ENCODE data around the gene USP31.

The USP31 gene

DNA sequence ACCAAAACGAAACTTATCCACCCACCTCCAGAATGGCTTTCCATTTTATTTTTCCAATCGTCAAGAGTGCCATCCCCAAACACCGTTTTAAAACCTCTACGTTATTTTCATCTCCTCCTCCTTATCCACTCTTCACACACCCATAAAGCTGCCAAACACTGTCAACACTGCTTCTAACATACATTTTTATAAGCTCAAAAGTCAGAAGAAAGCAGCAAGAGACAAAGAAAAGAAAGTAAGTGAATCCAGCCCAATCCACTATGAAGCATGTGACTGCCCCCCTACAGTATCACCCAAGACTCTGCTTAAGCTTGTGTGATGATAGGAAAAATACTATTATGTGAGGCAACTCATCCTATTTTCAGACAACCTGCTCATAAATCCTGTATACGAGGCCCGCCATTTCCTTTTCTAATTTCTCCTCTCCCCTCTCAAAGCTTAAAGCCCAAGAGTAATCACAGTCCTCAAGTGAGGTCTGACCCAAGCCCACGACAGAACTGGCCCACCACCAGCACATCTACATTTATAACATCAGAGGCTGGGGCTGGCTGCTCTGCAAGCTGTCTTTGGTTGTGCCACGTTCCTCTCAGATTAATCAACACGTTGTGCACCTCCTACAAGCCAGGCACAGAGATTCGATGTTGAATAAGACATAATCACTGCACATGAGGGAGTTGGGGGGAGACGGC is 16.3 kb downstream of the USP31 start:
- H3K4me3 ChIP-seq (ENCODE audit: low read depth, low read length), result no peak overlapping the region

DNA sequence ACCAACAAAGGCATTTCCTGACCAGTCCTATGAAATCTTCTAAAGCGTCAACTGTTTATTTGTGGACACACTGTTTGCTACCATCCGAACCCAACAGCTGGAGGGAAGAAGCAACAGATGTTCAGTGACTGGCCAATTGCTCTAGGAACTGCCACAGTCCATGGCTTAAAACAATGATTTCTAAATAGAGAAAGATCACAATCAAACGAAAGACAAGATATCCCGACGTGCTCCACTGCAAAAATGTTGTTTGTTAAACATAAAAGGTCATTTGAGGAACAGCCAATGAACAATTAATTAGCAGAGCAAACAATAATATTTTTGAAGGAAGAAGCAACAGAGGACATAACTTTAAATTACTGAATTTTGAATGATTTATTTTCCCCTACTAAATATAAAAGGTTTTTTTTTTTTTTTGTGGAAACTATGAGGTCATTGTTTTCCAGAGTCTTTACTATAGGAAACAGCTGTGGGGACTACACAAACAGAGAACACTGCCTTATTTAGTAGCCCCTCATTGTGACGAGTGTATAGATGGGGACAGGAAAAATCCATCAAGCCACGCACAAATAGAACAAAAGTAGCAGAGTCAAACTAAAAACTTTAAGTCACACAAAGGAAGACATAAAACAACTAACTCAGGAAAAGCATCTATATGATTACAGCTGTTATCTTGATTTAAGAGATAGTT is 17.2 kb downstream of the USP31 start:
- no peak overlapping the region for H3K4me3 ChIP-seq (ENCODE audit: low read depth, low read length)

DNA sequence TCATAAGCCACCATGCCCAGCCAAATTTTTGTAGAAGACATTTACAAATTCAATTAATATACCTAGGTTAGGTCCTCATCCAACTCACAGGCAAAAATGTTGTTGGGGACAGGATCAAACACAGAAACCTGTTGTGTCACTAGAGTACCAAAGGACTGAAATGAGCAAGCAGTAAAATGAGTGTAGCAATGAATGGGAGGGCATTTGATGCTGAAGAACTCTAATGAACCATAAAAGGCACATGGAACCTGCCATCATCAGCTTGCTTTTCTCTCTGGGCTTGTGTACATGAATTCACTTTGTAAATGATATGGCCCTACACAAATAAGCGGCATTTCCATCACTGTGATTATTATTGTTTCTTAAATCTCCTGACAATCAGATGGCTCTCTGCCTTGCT is 17.8 kb downstream of the USP31 start:
- no peak overlapping the region for H3K4me3 ChIP-seq (ENCODE audit: low read depth, low read length)

- H3K4me3 ChIP-seq (ENCODE audit: low read depth, low read length), result no peak overlapping the region
Measured at GRCh38 chr16:23131036-23131435, 18.2 kb downstream of the USP31 start.

DNA sequence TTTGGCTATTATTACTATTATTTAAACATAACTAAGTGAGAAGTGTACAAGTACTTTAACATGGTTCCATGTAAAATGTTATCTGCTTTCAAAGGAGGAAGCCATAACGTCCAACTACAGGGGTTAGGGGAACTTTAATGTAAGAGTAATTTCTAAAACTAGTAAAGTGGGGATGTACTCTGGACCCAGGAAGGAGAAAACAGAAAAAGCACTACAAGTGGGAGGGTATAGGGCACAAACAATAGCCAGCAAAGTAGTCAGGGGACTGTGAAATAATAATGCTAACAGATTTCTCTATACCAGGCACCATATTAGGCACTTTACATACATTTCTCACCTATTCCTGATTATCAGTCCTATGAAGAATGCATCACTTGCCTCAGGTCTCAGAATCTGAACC is 19.6 kb downstream of the USP31 start:
- H3K4me3 ChIP-seq (ENCODE audit: low read depth, low read length), result no peak overlapping the region

- no peak overlapping the region for H3K4me3 ChIP-seq (ENCODE audit: low read depth, low read length)
Measured at GRCh38 chr16:23128056-23128455, 21.2 kb downstream of the USP31 start.

- H3K4me3 ChIP-seq (ENCODE audit: low read depth, low read length), result no peak overlapping the region
Measured at GRCh38 chr16:23125277-23125676, 24.0 kb downstream of the USP31 start.

GRCh38 chr16:23124315-23124714 is 24.9 kb downstream of the USP31 start:
- no peak overlapping the region for H3K4me3 ChIP-seq (ENCODE audit: low read depth, low read length)

GRCh38 chr16:23122144-23122543 is 27.1 kb downstream of the USP31 start:
- H3K4me3 ChIP-seq (ENCODE audit: low read depth, low read length), result no peak overlapping the region

DNA sequence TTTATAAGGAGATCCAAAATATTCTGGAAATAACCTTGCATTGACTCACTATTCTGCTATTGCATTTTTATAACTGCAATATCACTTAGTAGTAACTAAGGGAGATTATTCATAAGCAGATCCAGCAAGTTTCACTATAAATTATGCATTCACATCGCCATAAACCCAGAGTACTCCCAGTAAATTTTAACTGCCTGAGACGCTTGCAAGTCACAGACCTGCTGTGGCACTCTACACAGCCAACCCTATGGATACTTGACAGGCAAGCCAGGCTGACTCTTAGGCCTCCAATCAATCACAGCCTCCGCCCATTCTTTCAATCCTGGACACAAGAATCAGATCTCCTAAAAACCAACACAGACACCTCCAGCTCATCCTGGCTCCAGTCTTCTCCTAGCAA is 28.2 kb downstream of the USP31 start:
- no peak overlapping the region for H3K4me3 ChIP-seq (ENCODE audit: low read depth, low read length)

DNA sequence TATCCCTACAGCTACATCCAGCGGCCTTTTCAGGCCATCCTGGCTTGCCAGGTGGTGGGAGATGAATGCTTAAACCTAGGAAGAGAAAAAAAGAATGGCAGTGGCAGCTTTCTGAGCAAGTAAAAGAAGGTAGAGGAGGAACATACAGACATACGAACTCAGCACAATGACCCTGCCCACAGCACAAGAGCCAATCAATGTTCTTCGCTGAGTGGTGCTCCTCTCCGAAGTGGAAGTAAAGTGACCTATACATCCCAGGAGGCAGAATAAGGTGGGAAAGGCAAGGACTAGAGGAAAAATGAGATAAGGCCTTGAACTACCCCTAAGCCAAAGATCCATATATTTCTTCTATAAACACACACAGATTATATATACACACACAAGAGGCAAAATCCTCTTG is 28.7 kb downstream of the USP31 start:
- H3K4me3 ChIP-seq (ENCODE audit: low read depth, low read length), result no peak overlapping the region

DNA sequence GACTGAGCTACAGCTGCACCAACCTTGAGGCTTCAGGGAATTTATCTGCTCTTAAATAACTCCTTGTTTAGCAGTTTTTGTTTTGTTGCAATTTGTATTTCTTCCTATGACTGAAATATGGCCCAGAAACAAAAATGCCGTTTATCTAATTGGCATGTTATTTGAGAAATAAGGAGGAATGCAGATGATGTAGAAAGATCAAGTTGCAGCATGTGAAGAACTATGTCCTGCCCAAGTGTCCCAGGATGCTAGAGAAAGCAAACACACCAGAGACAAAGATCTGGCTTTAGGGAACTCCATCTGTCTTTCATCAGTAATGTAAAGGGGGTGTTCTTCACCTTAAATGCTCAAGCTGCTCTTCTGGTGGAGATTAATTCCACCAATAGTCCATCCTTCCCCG is 29.7 kb downstream of the USP31 start:
- H3K4me3 ChIP-seq (ENCODE audit: low read depth, low read length), result no peak overlapping the region

DNA sequence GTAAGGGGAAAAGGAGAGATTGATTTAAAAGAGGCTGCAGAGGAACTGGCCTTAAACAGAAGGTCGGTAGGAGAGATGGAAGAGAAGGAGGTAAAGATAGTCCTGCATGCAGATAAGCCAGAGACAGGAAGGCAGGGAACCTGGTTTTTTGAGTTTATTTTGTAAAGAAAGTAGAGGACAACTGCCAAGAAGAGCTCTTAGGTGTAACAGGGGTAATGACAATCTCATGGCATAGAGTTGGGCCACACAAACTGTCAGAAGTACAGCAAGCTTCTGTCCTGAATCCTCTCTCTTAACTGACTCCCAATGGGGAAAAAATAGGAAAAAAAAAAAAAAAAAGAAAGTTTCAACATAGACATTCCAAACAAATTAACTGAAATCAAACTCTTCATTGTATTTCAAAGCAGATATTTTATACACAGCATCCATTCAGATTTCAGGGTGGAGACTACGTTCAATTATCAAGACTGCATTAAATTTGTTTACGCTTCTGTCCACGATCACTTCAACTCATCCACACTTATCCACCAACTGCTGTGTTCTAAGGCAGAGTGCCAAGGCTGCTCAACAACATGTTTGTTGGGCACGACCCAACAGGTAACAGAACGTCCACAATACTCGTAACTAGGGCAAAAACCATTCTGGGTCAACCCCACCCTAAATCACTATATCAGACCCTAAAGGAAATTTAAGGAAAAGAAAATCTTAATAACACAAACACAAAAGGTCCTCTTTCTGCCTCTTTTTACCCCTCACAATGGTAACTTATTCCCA is 34.9 kb downstream of the USP31 start:
- H3K4me3 ChIP-seq (ENCODE audit: low read depth, low read length), result no peak overlapping the region

GRCh38 chr16:23113185-23113584 is 36.1 kb downstream of the USP31 start:
- H3K4me3 ChIP-seq (ENCODE audit: low read depth, low read length), result no peak overlapping the region

- H3K4me3 ChIP-seq (ENCODE audit: low read depth, low read length), result no peak overlapping the region
Measured at GRCh38 chr16:23110257-23110899, 38.9 kb downstream of the USP31 start.

GRCh38 chr16:23107936-23108335 is 41.3 kb downstream of the USP31 start:
- H3K4me3 ChIP-seq (ENCODE audit: low read depth, low read length), result no peak overlapping the region

- H3K4me3 ChIP-seq (ENCODE audit: low read depth, low read length), result no peak overlapping the region
Measured at GRCh38 chr16:23107117-23107516, 42.1 kb downstream of the USP31 start.

- no peak overlapping the region for H3K4me3 ChIP-seq (ENCODE audit: low read depth, low read length)
Measured at GRCh38 chr16:23105309-23105708, 43.9 kb downstream of the USP31 start.

DNA sequence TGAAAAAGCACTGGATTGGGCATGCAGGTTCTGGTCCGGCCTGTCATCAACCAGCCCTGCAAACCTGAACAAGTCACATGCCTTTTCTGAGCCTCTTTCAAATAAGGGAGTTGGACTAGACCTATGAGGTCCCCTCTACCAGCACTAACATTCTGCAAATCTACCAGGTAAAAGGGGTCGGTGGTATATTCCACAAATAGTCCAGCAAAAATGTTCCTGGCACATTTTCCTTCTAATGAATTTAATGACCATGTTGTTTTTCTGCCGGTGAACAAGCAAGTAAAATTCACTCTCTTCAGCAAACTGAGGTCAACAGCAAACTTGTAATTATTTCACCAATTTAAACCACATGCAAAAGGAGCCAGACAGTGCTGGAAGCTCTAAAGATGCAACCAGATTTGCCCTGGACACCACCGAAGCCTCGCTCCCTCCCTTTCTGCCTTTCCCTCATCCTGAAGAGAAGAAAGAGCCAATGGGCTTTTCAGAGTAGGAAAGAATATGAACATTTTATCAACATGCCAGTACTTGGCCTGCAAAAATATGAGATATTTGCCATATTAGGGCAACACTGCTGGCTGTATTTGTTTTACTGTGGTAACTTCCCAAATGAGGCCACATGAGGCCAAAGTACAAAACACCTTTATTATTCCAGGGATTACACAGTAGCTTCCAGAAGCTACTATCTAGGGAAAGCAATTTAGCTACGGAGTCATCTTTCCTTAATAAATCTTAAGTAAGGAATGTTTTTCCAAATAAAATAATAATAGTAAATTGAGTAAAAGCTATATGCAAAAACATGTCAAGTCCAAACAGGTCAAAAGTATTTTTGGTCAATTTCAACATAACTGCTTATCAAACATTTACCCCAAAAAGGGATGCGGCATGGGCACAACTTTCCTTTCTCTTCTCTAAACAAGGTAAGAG is 45.0 kb downstream of the USP31 start:
- no peak overlapping the region for H3K4me3 ChIP-seq (ENCODE audit: low read depth, low read length)

GRCh38 chr16:23103603-23104002 is 45.6 kb downstream of the USP31 start:
- no peak overlapping the region for H3K4me3 ChIP-seq (ENCODE audit: low read depth, low read length)
